B cell (primary cell): ENCODE data around the gene WDR46. TPM values are rescaled to one million over a fixed set of nuclear protein-coding genes. Genes with fewer than 3 reads are reported as not detected.
A peak's percentile ranks its signal among the peaks of the same experiment; 100 is the strongest.

Source experiments
- ATAC-seq: fragments of 200-7000 bp; cut with Tn5 transposase; one replicate; pipeline ENCODE4 v1.10.0; 2021; ENCODE audit warnings: low read depth, mild to moderate bottlenecking, moderate number of reproducible peaks, moderate library complexity
- CTCF ChIA-PET: fragments of 350-600 bp; sonication (Branson Sonifier 250); formaldehyde crosslinking; loops from one replicate; lab custom pipeline; 2021; ENCODE audit warnings: antibody characterized with exemption, inconsistent platforms; lab: Charles Lee
- POLR2A ChIA-PET: fragments of 350-600 bp; sonication (Branson Sonifier 250); formaldehyde crosslinking; loops from one replicate; lab custom pipeline; 2021; ENCODE audit warnings: antibody characterized with exemption; lab: Charles Lee
- DNase-seq: peaks from one replicate; pipeline ENCODE4 v3.0.0; 2013
- H2AFZ ChIP-seq: 2 replicates; pipeline ENCODE4 v1.6.1; 2012; ENCODE audit warnings: mild to moderate bottlenecking, low read depth, low read length; ENCODE audit not compliant: insufficient read depth, poor library complexity, severe bottlenecking
- H3K27ac ChIP-seq, 2 donors: 1 replicate in 1 of 2; 2 replicates in 1 of 2; pipeline ENCODE4 v1.5.1; 2012 to 2013; ENCODE audit warnings: low read length in 2 of 2, mild to moderate bottlenecking in 2 of 2, moderate library complexity in 1 of 2
- H3K27me3 ChIP-seq, 4 experiments: fragments of 200-600 bp in 1 of 4; sonication (generic) in 1 of 4; replicated peaks in 1 of 4; 1 replicate in 2 of 4; 2 replicates in 2 of 4; pipeline versions ENCODE4 v1.6.1 to v1.7.0; 2013 to 2016; ENCODE audit warnings: low read length in 3 of 4, mild to moderate bottlenecking in 2 of 4, mixed read lengths in 1 of 4, moderate library complexity in 1 of 4; ENCODE audit not compliant: insufficient read depth in 4 of 4, control insufficient read depth in 3 of 4; ENCODE audit errors: control extremely low read depth in 1 of 4
- H3K36me3 ChIP-seq, 2 experiments: replicated peaks in 1 of 2; 1 replicate in 1 of 2; 2 replicates in 1 of 2; pipeline versions ENCODE4 v1.6.1 to v1.7.1; 2013; ENCODE audit warnings: low read length in 1 of 2; ENCODE audit not compliant: insufficient read depth in 2 of 2, control insufficient read depth in 1 of 2; ENCODE audit errors: control extremely low read depth in 1 of 2, extremely low read depth in 1 of 2
- H3K4me1 ChIP-seq, 2 donors: fragments of 200-600 bp in 1 of 2; sonication (generic) in 1 of 2; 1 replicate in 1 of 2; 2 replicates in 1 of 2; pipeline versions ENCODE4 v1.5.1 to v1.6.1; 2013 to 2017; ENCODE audit warnings: low read length in 2 of 2; ENCODE audit not compliant: control insufficient read depth in 2 of 2, insufficient read depth in 2 of 2
- H3K4me2 ChIP-seq: replicated peaks from 2 replicates; pipeline ENCODE3; 2012; ENCODE audit warnings: mild to moderate bottlenecking, low read depth, low read length; ENCODE audit not compliant: poor library complexity, severe bottlenecking
- H3K4me3 ChIP-seq, 5 experiments: fragments of 200-600 bp in 1 of 5; sonication (generic) in 1 of 5; 1 replicate in 3 of 5; 2 replicates in 2 of 5; pipeline versions ENCODE4 v1.5.1 to v1.7.0; 2011 to 2016; ENCODE audit warnings: low read length in 4 of 5, mild to moderate bottlenecking in 4 of 5, low read depth in 2 of 5, control low read depth in 1 of 5, moderate library complexity in 1 of 5; ENCODE audit not compliant: insufficient read depth in 1 of 5; ENCODE audit errors: control extremely low read depth in 1 of 5, extremely low read depth in 1 of 5
- H3K79me2 ChIP-seq: fragments of 200-600 bp; sonication (generic); one replicate; pipeline ENCODE4 v1.6.0; 2016; ENCODE audit warnings: low read length; ENCODE audit not compliant: control insufficient read depth, insufficient read depth
- H3K9ac ChIP-seq: fragments of 200-600 bp; sonication (generic); 2 replicates; pipeline ENCODE4 v1.6.1; 2017; ENCODE audit warnings: mild to moderate bottlenecking, low read length, moderate library complexity
- H3K9me3 ChIP-seq, 3 donors: one replicate each; pipeline versions ENCODE4 v1.6.1 to v1.7.1; 2013; ENCODE audit warnings: low read length in 2 of 3; ENCODE audit not compliant: control insufficient read depth in 2 of 3, insufficient read depth in 1 of 3; ENCODE audit errors: control extremely low read depth in 1 of 3
- H4K20me1 ChIP-seq: 2 replicates; pipeline ENCODE4 v1.6.0; 2012; ENCODE audit warnings: mild to moderate bottlenecking, low read length; ENCODE audit not compliant: insufficient read depth, control insufficient read depth, poor library complexity, severe bottlenecking
- H3K27ac Mint-ChIP-seq: one replicate; pipeline ENCODE4 v1.8.0; 2021; ENCODE audit warnings: mixed read lengths
- H3K27me3 Mint-ChIP-seq: one replicate; pipeline ENCODE4 v1.8.0; 2021; ENCODE audit warnings: mixed read lengths
- H3K4me1 Mint-ChIP-seq: one replicate; pipeline ENCODE4 v1.8.0; 2021; ENCODE audit warnings: mixed read lengths
- H3K4me3 Mint-ChIP-seq: one replicate; pipeline ENCODE4 v1.8.0; 2021; ENCODE audit warnings: mixed read lengths
- H3K9me3 Mint-ChIP-seq: one replicate; pipeline ENCODE4 v1.8.0; 2022; ENCODE audit warnings: mixed read lengths; ENCODE audit not compliant: insufficient read depth
- CTCF ChIP-seq: fragments of 200-600 bp; IDR thresholded peaks from one replicate; pipeline ENCODE4 v1.8.0; 2022; ENCODE audit warnings: antibody characterized with exemption, mild to moderate bottlenecking
- EZH2 ChIP-seq: IDR thresholded peaks from 2 replicates; pipeline ENCODE4 v1.6.1; 2012; ENCODE audit warnings: borderline replicate concordance, low read depth, mild to moderate bottlenecking, moderate library complexity, low read length; ENCODE audit not compliant: insufficient read depth, poor library complexity, severe bottlenecking
- WGBS: methylation state at CpG from one replicate; pipeline ENCODE4 v1.1.5; 2013; ENCODE audit warnings: missing lambda C conversion rate; ENCODE audit not compliant: insufficient coverage; 5-methylcytosine and 5-hydroxymethylcytosine counted together
- intact Hi-C: fragments of 100-400 bp; cut with micrococcal nuclease; formaldehyde crosslinking; loops from one replicate; pipeline ENCODE4 v1.10.0; 2022
- polyA plus RNA-seq: library from polyadenylated mRNA; depleted of rRNA; stranded (reverse); fragments of >200 nt; gene quantifications from 2 replicates; pipeline ENCODE4 v1.2.3, GENCODE V29; 2012
- total RNA-seq, 2 donors: library from RNA; stranded (reverse); fragments of 120-200 nt in 1 of 2; gene quantifications; 1 replicate in 1 of 2; 2 replicates in 1 of 2; pipeline versions ENCODE4 v1.2.3 to v1.2.4, GENCODE V29; 2013 to 2022

The WDR46 gene
- total and polyA plus RNA-seq, 2 donors (not counting 1 experiment from before 2014, with no cell fraction given): 60.1 to 77.2 TPM

- Histone ChIP-seq H3K27me3 (no peaks in the 10 kb centered on the region), H3K4me2 (peak overlapping the region; percentile 90), H4K20me1 (peaks cover 20% of the 10 kb centered on the region), H3K9me3 (no peaks in the 10 kb centered on the region), H3K79me2 (peaks cover 71% of the 10 kb centered on the region), H3K9ac (peak overlapping the region; percentile 93), H3K27ac (peak overlapping the region; percentile 89 to 94), H3K36me3 (peaks cover 14 to 51% of the 10 kb centered on the region in 2 experiments), H3K4me3 (peak overlapping the region; percentile 81 to 95 (median 86)), H2AFZ (peak overlapping the region; percentile 99), H3K4me1 (peaks cover 48 to 58% of the 10 kb centered on the region in 2 donors)
- Mint-ChIP-seq H3K27me3 (no peaks in the 10 kb centered on the region), H3K4me1 (peaks cover 67% of the 10 kb centered on the region), H3K4me3 (peak overlapping the region; percentile 94), H3K27ac (peak overlapping the region; percentile 99), H3K9me3 (no peaks in the 10 kb centered on the region)
- DNase-seq (no peak), ATAC-seq (no peak)
- intact Hi-C loops: loop anchor here (1.0 to 5.0 kb wide), 4 partner anchors 17 to 310 kb away; partner anchors contain the start of genes BAK1, KIFC1, PFDN6 and WDR46
- ChIA-PET CTCF (interaction anchor here (1.1 to 1.8 kb wide), 11 partner anchors 8 to 153 kb away, joined by 3 to 15 read pairs (median 4); partner anchors contain the start of genes PFDN6, WDR46 and ZBTB22), POLR2A (interaction anchor here (0.5 to 2.2 kb wide), 14 partner anchors 12 to 301 kb away, joined by 3 to 36 read pairs (median 6); partner anchors contain the start of genes PFDN6, PHF1, RGL2 and WDR46)
- 11% methylated on average over 12 of the region's 22 CpGs for WGBS
- TF ChIP-seq EZH2 (no peak), CTCF (no peak)
Observed at GRCh38 chr6:33272275-33273128, 16.5 kb downstream of the WDR46 start.
